ENCODE results near the gene CALHM3. TPM values are rescaled to one million over a fixed set of nuclear protein-coding genes. Genes with fewer than 3 reads are reported as not detected.
"Not testable (repeated sequence)": the region's sequence is repeated elsewhere in the genome, so short reads cannot be mapped to it uniquely, and the experiment has no call there.

The CALHM3 gene
- total RNA-seq, 1 experiment from 2014 or later = not detected

DNA sequence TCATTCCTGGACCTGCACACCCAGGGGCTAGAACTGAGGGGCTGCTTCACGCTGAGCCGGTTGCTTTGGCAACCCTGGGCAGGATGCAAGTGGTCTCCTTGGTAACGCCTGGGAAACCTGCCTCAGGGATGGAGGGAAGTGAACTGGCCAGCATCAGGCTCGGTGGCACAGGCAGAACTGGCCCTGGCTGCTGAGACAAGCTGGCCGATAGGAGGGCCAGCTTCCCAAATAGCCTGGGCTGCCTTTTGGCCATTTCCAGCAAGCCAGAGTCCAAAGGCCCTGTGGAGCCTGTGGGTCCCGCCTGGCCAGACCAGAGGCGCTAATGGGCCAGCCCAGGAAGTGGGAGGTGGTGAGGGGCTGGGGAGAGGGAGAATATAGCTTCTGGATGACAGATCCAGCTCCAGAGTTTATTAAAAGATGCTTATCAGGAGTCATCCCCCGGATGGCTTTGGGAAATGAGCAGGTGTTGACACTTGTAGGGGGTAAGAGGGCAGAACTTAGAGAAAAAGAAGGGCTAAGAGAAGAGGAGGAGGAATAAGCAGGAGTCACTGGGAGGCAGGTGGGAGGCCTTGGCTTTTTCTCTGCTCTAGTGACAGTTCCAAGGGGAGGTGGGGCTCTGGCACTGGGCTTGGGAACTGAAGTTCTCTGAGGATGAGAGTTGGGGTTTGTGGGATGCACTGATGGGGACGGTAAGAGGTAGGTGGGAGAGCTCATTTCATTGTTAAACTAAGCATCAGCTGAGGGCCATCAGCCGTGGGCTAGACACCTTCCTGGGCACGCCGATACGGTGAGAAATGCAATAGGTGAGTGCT is 24.0 kb upstream of the CALHM3 start:
- DNase-seq (ENCODE audit: low read depth) = no peak

DNA sequence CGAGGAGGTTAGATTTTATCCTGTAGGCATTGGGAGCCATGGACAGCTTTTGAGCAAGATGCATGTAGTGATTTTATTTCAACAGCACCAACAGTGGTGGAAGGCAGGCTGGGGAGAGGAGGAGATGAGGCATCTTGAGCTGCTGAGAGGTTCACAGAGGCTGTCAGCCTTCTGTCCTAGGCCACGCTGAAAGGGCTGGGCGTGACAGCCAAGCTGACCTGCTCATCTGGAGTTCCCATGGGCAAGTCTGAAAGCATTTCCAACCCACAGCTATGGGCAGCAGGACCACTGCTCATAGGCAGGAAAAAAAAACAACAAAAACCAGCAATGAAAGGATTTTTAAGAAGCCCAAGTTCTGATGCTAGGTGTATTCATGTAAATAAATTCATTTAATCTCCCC is 22.1 kb upstream of the CALHM3 start:
- no peak for DNase-seq (ENCODE audit: low read depth)

- no peak for DNase-seq (ENCODE audit: low read depth)
Observed at GRCh38 chr10:103500481-103500880, 21.4 kb upstream of the CALHM3 start.

DNA sequence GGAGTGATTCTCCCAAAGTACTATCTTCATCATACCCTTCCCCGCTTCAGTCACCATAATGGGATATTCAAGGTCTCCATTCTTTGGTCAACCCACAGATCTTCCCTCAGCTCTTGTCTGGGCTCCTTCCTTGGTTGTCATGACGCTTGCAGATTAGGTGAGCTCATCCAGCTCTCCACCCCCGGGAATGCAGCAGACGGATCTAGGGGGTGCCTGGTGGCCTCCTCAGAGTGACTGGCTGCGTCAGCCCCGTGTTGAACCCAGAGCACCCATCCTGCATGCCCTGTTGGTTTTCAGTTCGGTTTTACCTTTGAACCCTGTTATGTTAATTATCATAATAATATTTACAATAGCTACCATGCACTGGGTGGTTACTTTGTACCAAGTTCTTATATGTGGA is 20.8 kb upstream of the CALHM3 start:
- no peak for DNase-seq (ENCODE audit: low read depth)

DNA sequence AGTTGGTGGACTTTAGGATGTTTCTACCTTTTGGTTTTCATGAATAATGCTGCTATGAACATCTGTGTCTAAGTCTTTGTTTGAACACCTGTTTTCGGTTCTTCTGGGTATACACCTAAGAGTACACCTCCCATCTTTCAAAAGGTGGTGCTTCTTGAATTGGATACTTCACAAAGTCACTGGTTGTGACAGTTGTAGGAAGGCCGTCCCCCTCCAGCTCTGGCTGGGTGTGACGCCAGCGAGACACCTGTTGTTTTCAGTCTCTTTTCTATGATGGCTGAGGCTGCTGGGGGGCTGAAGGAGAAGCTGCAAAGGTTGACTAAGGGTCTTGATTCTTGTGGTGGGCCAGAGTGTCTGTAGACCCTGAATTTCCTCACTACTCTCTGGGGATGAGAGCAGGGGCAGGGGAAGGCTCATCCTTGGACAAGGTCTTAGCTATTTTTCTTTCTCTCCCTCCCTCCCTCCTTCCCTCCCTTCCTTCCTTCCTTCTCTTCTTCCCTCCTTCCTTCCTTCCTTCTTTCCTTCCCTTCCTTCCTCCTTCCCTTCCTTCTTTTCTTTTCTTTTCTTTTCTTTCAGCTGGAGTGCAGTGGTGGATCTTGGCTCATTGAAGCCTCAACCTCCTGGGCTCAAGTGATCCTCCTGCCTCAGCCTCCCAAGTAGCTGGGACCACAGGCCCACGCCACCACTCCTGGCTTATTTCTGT is 20.0 kb upstream of the CALHM3 start:
- DNase-seq (ENCODE audit: low read depth) = no peak

- no peak for DNase-seq (ENCODE audit: low read depth)
Observed at GRCh38 chr10:103497161-103497915, 18.3 kb upstream of the CALHM3 start.

DNA sequence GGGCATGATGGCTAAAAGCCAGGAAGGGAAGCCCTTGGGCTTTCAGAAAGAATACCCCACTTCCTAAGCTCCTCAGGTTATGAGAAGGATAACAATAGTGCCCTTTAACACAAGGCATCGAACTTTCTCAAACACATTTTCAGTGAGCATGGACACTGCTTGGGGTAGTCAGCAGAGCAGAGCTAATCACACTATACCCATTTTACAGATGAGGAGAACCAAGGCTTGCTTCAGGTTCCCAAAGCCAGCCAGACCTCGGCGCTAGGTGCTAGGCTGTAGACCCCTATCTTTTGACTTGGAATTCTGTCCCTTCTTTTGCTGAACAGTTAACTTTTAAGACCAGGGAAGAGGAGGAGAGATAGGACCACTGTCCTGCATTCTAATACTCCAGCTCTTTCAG is 16.3 kb upstream of the CALHM3 start:
- DNase-seq (ENCODE audit: low read depth) = no peak

DNA sequence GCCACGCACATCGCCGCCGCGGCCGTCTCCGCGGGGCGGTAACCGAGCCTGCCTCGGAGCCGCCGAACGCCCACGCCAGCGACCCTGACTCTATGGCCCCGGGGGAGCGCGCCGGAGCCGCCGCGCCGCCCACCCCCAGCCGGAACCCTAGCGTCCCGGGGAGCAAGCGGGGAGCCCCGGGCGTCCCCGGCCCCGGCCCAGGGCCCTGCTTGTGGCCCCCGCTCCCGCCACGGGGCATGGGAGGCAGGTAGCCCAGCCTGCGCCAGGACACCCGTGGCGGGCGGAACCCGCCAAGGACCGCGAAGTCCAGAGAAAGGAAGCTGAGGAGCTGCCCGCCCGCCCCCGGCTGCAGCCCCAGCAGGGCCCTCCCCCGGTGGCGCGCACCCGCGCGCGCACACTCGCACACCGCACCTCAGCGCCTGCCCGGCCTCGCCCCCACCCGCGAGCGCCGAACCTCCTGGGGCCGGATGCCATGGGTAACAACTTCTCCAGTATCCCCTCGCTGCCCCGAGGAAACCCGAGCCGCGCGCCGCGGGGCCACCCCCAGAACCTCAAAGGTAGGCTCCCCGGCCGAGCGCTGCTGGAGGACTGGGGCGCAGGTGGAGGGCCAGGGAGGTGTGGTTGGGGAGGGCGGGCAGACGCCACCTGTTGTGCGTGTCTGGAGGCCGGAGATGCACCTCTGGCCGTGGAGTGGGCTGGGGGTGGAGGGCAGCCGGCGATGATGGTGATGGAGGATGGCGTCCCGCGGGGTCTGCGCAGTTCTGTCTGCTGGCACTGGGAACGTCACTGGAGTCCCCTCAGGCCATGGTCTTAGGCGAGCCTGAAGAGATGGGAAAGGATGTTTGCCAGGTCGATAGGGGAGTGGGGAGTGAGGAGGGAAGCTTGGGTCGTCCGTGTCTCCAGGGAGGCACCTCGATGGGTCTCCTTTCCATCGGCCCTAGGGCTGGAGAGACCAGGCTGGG is 15.2 kb upstream of the CALHM3 start:
- DNase-seq (ENCODE audit: low read depth) = no peak

DNA sequence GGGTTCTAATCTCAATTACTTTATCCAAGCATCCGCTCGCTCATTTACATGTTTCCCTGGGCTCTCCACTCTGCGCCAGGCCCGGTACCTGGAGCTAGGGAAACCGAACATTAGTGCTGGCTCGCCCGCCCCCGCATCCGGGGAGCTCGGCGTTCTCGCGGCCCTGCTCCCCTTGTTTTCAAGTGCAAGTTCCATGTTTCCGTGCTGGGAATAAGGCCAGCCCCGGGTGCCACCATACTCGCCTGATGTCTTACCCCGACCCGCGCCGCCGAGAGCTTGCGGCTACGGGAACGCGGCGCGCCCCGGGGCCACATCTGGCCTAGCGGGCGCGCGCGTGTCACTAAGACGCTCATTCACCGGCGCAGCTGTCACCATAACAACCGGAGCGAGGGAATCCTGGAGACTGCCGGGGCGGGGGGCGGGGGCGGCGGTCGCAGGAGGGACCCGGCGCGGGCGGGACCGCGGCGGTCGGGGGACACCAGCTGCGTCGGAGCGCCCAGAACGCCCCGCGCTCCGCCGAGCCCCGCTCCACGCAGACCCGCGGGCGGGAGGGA is 14.4 kb upstream of the CALHM3 start, which contains the start of gene NEURL1:
Gene NEURL1, plus strand, starts transcription at position 344 of the 554 bp plus-strand sequence. CDS start 683 bp downstream, outside the sequence.
- DNase-seq (ENCODE audit: low read depth) = no peak

DNA sequence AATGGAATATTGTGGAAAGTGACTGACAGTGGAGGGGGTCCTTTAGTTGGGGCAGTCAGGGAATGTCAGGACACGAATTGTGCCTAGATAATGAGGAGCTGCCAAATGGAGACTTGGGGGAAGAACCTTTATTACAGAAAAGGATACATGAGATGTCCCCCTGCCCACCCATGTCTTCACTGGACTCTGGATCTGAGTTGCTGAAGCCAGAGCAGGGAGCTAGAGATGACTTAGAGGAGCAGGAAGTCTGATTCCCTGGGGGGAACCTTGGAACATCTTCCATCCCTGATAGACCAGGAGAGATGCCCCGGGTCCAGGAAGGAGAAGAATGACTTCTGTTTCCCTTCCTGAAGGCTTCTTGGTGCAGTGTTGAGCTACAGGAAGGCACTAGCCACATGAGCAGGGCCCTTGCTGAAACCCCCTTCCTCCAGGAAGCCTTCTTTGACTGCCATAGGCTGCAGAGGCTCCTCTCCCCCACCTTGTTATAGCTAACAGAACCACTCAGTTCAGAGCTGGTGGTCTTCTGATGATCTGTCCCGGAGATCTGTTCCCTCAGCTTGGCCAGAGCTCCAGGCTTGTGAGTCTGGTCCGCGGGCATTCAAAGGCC is 13.7 kb upstream of the CALHM3 start:
- DNase-seq (ENCODE audit: low read depth) = no peak

DNA sequence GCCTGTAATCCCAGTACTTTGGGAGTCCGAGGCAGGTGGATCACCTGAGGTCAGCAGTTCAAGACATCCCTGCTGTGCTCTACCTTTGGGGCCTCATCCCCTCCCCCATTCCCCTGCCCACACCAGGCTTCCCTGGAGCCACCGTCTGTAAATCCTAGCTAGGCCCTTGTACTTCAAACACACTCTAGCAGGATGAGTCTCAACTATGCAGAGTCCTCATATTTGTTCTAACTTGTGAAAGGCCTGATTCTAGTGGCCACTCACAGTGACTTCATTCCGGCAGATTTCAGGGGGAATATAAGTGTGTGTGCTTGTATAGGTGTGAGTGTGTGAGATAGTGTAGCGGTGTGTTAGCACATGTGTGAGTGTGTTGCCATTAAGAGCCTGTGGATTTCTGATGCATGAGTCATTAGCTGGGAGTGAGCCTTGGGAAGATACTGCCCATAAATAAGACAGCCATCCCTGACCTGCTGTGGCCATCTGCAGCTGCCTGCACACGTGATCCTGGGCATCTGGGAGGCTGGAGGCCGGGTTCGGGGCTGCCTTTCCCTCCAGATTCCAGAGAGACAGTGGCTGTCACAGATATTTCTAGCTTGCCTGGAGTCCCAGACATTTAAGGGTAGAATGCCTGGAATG is 12.8 kb upstream of the CALHM3 start:
- peak; percentile 99 for DNase-seq (ENCODE audit: low read depth)

GRCh38 chr10:103490986-103491314 is 11.9 kb upstream of the CALHM3 start:
- no peak for DNase-seq (ENCODE audit: low read depth)

DNA sequence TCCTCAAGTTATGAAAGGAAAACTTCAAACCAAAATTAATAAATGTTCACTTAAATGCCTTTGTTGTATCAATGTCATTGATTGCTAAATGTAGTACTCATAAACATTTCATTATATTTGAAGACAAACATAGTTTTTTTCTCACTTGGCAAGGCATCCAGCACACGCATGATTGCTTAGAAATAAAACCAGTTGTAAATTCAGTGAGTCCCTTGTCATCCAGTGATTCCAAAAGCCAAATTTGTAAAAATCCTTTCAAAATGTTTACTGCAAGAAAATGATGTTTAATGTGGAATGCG is 8.3 kb upstream of the CALHM3 start:
- no peak for DNase-seq (ENCODE audit: low read depth)

GRCh38 chr10:103486635-103487409 is 7.8 kb upstream of the CALHM3 start:
- not testable (repeated sequence) for DNase-seq (ENCODE audit: low read depth)

DNA sequence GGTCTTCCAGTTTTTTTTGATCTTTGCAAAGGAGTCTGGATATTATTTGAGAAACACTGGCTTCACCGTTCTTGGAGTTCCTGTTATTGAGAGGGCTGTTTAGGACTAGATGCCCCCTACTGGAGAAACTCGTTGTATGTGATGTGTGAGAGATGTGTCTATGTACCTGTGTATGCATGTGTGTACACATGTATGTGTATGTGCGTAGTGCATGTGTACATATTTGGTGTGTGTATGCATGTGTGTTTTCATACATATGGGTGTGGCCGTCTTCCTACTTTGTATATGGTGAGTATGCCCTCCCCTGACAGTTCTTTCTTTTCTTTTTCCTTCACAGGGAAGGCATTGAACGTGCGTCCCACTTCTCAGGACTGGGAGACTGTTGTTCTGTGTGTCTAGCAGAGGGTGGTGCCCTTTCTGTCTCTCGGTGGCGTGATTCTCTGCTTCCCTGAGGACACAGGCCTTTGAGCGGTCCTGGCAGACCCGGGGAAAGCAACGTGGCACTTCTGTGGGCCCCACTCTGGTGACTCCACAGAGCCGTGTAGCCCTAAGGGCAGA is 3.0 kb upstream of the CALHM3 start:
- peak; percentile 67 for DNase-seq (ENCODE audit: low read depth)

DNA sequence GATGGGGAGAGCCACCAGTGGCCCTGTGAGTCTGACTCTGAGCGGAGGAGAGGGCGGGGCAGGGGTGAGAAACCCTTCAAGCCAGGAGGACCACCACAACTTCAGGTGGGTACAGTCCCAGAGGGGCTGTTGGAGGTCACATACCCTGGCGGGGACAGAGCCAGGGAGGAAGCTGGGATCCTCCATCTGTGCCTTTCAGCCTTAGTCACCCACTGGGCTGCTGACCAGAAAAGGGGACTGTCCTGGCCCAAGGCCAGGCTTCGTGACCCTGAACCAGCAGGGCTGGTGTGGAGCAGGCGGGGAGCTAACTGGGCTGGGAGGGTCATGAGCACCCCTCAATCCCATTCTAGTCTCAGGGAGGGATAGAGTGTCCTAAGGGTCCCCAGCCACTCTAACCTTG is 1.5 kb upstream of the CALHM3 start:
- DNase-seq (ENCODE audit: low read depth) = peak; percentile 43

GRCh38 chr10:103478671-103479070 is 369 bp downstream of the CALHM3 start:
- no peak for DNase-seq (ENCODE audit: low read depth)

- no peak for DNase-seq (ENCODE audit: low read depth)
Observed at GRCh38 chr10:103476046-103476768, 2.8 kb downstream of the CALHM3 start.
